K562 (cell line): Measurements from ENCODE around the gene ING5. TPM values are rescaled to one million over a fixed set of nuclear protein-coding genes. Genes with fewer than 3 reads are reported as not detected.

ENCODE experiments used
- ATAC-seq: fragments of 200-7000 bp; cut with Tn5 transposase; 3 replicates; pipeline ENCODE4 v1.9.1; 2020; ENCODE audit warnings: moderate library complexity
- BruUV-seq: library from RNA; stranded (reverse); fragments of 400-500 nt; replicated peaks from 2 replicates; lab custom pipeline; 2021; lab: Mats Ljungman, UMichigan
- CTCF ChIA-PET: fragments of 300-600 bp; formaldehyde crosslinking; extraction: SDS; loops from one replicate; lab custom pipeline; 2021; ENCODE audit warnings: low intra/inter-chr PET ratio; lab: Yijun Ruan, JAX
- POLR2A ChIA-PET: fragments of 300-600, 350-650 bp; sonication (Branson Sonifier 250); formaldehyde crosslinking; extraction: SDS; loops from one replicate; lab custom pipeline; 2021; ENCODE audit warnings: antibody characterized with exemption, inconsistent platforms; lab: Yijun Ruan, JAX
- DNase-seq, 4 experiments: peaks; one replicate each; pipeline versions ENCODE4 v3.0.0 to v3.0.0-alpha.2; 2011 to 2018; ENCODE audit warnings: low spot score in 3 of 4, mixed read lengths in 3 of 4; ENCODE audit errors: extremely low read depth in 1 of 4
- FAIRE-seq: peaks from 2 replicates; lab custom pipeline; 2011; peaks lifted over from hg19 to GRCh38; lab: Jason Lieb, UNC
- H2AFZ ChIP-seq: 2 replicates; pipeline ENCODE4 v1.6.0; 2011; ENCODE audit warnings: low read depth, low read length, control low read depth, inconsistent platforms
- H3K27ac ChIP-seq: fragments of 200-600 bp; 3 replicates; pipeline ENCODE4 v1.8.0; 2011; ENCODE audit warnings: low read depth, mild to moderate bottlenecking, control low read depth, inconsistent platforms, low read length, moderate library complexity, mixed read lengths; ENCODE audit errors: extremely low read depth
- H3K27me3 ChIP-seq, 2 experiments: fragments of 300-600 bp in 1 of 2; 2 replicates in 1 of 2; 3 replicates in 1 of 2; pipeline versions ENCODE4 v1.6.0 to v1.8.0; 2011; ENCODE audit warnings: inconsistent platforms in 2 of 2, low read length in 2 of 2, mild to moderate bottlenecking in 1 of 2, mixed read lengths in 1 of 2, moderate library complexity in 1 of 2; ENCODE audit not compliant: control insufficient read depth in 2 of 2, insufficient read depth in 2 of 2
- H3K36me3 ChIP-seq: fragments of 300-600 bp; 3 replicates; pipeline ENCODE4 v1.8.0; 2011; ENCODE audit warnings: mild to moderate bottlenecking, low read length, inconsistent platforms; ENCODE audit not compliant: control insufficient read depth, insufficient read depth
- H3K4me1 ChIP-seq, 2 experiments: fragments of 200-600 bp in 1 of 2; replicated peaks in 1 of 2; 2 replicates in 1 of 2; 3 replicates in 1 of 2; pipeline versions ENCODE4 v1.5.1 to v1.8.0; 2011; ENCODE audit warnings: inconsistent platforms in 2 of 2, low read length in 2 of 2, mild to moderate bottlenecking in 1 of 2, mixed read lengths in 1 of 2, moderate library complexity in 1 of 2; ENCODE audit not compliant: control insufficient read depth in 2 of 2, insufficient read depth in 2 of 2
- H3K4me2 ChIP-seq: 2 replicates; pipeline ENCODE4 v1.6.1; 2011; ENCODE audit warnings: low read length, control low read depth, inconsistent platforms, mixed read lengths; ENCODE audit not compliant: insufficient read depth
- H3K4me3 ChIP-seq: fragments of 200-600 bp; sonication (generic), shearing (Covaris generic); 2 replicates; pipeline ENCODE4 v1.5.1; 2016; ENCODE audit warnings: control low read depth, inconsistent platforms
- H3K79me2 ChIP-seq: fragments of 200-600 bp; 3 replicates; pipeline ENCODE4 v1.8.0; 2011; ENCODE audit warnings: low read length, inconsistent platforms; ENCODE audit not compliant: control insufficient read depth, insufficient read depth
- H3K9ac ChIP-seq, 2 experiments: 2 replicates each; pipeline versions ENCODE4 v1.6.0 to v1.6.1; 2011; ENCODE audit warnings: low read depth in 2 of 2, low read length in 2 of 2, control low read depth in 1 of 2, inconsistent platforms in 1 of 2, mild to moderate bottlenecking in 1 of 2, mixed read lengths in 1 of 2; ENCODE audit not compliant: insufficient read depth in 1 of 2
- H3K9me1 ChIP-seq: one replicate; pipeline ENCODE4 v1.6.0; 2011; ENCODE audit warnings: inconsistent platforms, mild to moderate bottlenecking, low read length, moderate library complexity; ENCODE audit not compliant: control insufficient read depth, insufficient read depth
- H3K9me3 ChIP-seq: replicated peaks from 2 replicates; pipeline ENCODE4 v1.5.1; 2011; ENCODE audit warnings: low read depth, low read length, inconsistent platforms; ENCODE audit not compliant: control insufficient read depth, insufficient read depth
- H4K20me1 ChIP-seq: replicated peaks from 2 replicates; pipeline ENCODE4 v1.6.1; 2011; ENCODE audit warnings: low read length, inconsistent platforms, mixed read lengths; ENCODE audit not compliant: control insufficient read depth, insufficient read depth
- CREB1 ChIP-seq, 2 experiments: sonication (generic) in 1 of 2; formaldehyde crosslinking in 1 of 2; IDR thresholded peaks; 2 replicates each; pipeline versions ENCODE4 v1.6.1 to v1.8.0; 2012 to 2022; ENCODE audit warnings: inconsistent platforms in 1 of 2, mild to moderate bottlenecking in 1 of 2, missing genetic modification reagents in 1 of 2, moderate library complexity in 1 of 2
- E2F1 ChIP-seq: sonication (generic); formaldehyde crosslinking; IDR thresholded peaks from 2 replicates; pipeline ENCODE4 v1.8.1; 2023; ENCODE audit warnings: mild to moderate bottlenecking, missing genetic modification reagents, moderate library complexity
- POLR2G ChIP-seq: fragments of 200-400 bp; formaldehyde crosslinking; IDR thresholded peaks from 2 replicates; pipeline ENCODE4 v1.6.1; 2017; ENCODE audit warnings: low read depth, mild to moderate bottlenecking, antibody characterized with exemption, low read length, moderate library complexity
- SAFB ChIP-seq: fragments of 200-400 bp; formaldehyde crosslinking; IDR thresholded peaks from 2 replicates; pipeline ENCODE4 v1.6.1; 2017; ENCODE audit warnings: low read depth, low read length, borderline replicate concordance
- SMAD2 ChIP-seq: fragments of 150-350 bp; IDR thresholded peaks from 2 replicates; pipeline ENCODE4 v1.6.1; 2014; ENCODE audit warnings: low read depth, mild to moderate bottlenecking, low read length
- SNRNP70 ChIP-seq: fragments of 200-400 bp; formaldehyde crosslinking; optimal IDR thresholded peaks from 2 replicates; pipeline ENCODE3; 2017; ENCODE audit warnings: low read depth, low read length
- ZZZ3 ChIP-seq: fragments of 450-650 bp; IDR thresholded peaks from 2 replicates; pipeline ENCODE4 v1.6.1; 2016; ENCODE audit warnings: antibody characterized with exemption, mild to moderate bottlenecking, moderate library complexity
- WGBS: fragments of 100-300 bp; shearing (Covaris generic); methylation state at CpG from one replicate; pipeline ENCODE4 v1.1.6; 2016; ENCODE audit warnings: low coverage, mixed read lengths; ENCODE audit not compliant: insufficient coverage; ENCODE audit errors: missing lambda C conversion rate; 5-methylcytosine and 5-hydroxymethylcytosine counted together
- in situ Hi-C: fragments of 300-500 bp; cut with MboI; formaldehyde crosslinking; loops from 4 replicates; pipeline ENCODE4 v1.15.0; 2018; ENCODE audit warnings: inconsistent platforms, mixed read lengths
- intact Hi-C: fragments of 100-400 bp; cut with micrococcal nuclease; formaldehyde crosslinking; loops from 2 replicates; pipeline ENCODE4 v1.14.2; 2022
- polyA plus RNA-seq, 8 experiments: library from polyadenylated mRNA; depleted of rRNA in 4 of 8; stranded (reverse) in 5 of 8; unstranded in 3 of 8; fragments of >200 nt; fragmentation: Nextera tagmentation in 2 of 8; fragmentation: Illumina TruSeq in 1 of 8; extraction: Ambion mirVana in 2 of 8; extraction: Trizol in 1 of 8; gene quantifications; 2 replicates each; pipeline versions ENCODE4 v1.2.1 to v1.2.3, GENCODE V29; 2011 to 2014; ENCODE audit warnings: inconsistent platforms in 1 of 8, missing spikeins in 1 of 8
- total RNA-seq, 7 experiments: library from RNA; depleted of rRNA in 6 of 7; stranded (reverse); fragments of >200 nt in 6 of 7; fragmentation: Illumina TruSeq in 2 of 7; extraction: Trizol in 2 of 7; gene quantifications; 2 replicates each; pipeline versions ENCODE4 v1.2.1 to v1.2.3, GENCODE V29; 2011 to 2021; ENCODE audit warnings: low replicate concordance in 1 of 7

Gene ING5
- total and polyA plus RNA-seq, 9 of the 15 experiments (the other 6 are each of a cell fraction or from before 2014, with no cell fraction given): 10.4 to 53.3 (median 27.9) TPM

DNA sequence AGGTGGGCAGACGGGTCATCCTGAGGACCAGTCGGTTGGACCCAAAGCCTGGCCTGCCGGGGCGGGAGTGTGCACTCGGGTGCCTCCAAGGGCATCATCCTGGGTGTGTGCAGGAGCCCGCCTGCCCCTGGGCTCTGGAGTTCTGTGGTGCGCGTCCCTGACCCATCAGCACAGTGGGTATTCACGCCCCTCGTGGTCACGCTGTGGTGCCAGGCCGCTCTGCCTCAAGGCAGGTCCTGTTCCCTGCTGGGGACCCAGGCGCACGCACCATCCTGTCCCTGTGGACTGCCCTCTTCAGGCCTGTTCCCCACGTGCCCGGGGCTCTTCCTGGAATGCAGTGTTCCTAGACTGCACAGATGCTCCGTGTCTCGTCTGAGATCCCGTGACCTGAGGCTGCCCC is 18.3 kb downstream of the ING5 start:
- WGBS: 97% methylated on average over 12 of the region's 19 CpGs
- ATAC-seq (no peak), DNase-seq (peak in 1 of 4 experiments; percentile 2), FAIRE-seq (no peak)
- Histone ChIP-seq H3K9ac (no peak overlapping the region), H3K36me3 (peaks cover 68% of the 10 kb centered on the region; the same call in 2 of the 3 replicates), H3K79me2 (no peaks in the 10 kb centered on the region), H3K4me3 (no peak overlapping the region), H2AFZ (no peak overlapping the region), H3K27ac (no peak overlapping the region), H3K27me3 (no peaks in the 10 kb centered on the region), H3K4me1 (peaks cover 0 to 4% of the 10 kb centered on the region in 2 experiments; a peak in 1 of 5 replicates), H3K9me1 (no peaks in the 10 kb centered on the region), H3K4me2 (no peak overlapping the region), H4K20me1 (no peaks in the 10 kb centered on the region), H3K9me3 (no peaks in the 10 kb centered on the region)
- in situ Hi-C loops: no loop called here
- TF ChIP-seq ZZZ3 (no peak), E2F1 (CRISPR knock-in tag) (no peak), CREB1 (IDR thresholded peaks at IDR 0.05) (no peak), CREB1 (CRISPR knock-in tag; IDR thresholded peaks at IDR 0.05) (no peak), SMAD2 (no peak), SAFB (no peak), SNRNP70 (no peak), POLR2G (peak; percentile 52; the same call in 1 of the 2 replicates)
- no TSS peak for BruUV-seq
- ChIA-PET CTCF (no interaction called here), POLR2A (no interaction called here)
- intact Hi-C loops: no loop called here
